Vagina (tissue), 2 donors: ENCODE results near the gene DPP10. TPM values are rescaled to one million over a fixed set of nuclear protein-coding genes. Genes with fewer than 3 reads are reported as not detected.

ENCODE experiments used
- DNase-seq, 2 donors: peaks; one replicate each; pipeline ENCODE4 v3.0.0-alpha.2; 2017; ENCODE audit errors: extremely low spot score in 2 of 2
- H3K27ac ChIP-seq: fragments of 200-600 bp; sonication (generic); one replicate; pipeline ENCODE4 v1.5.1; 2019
- H3K27me3 ChIP-seq: fragments of 200-600 bp; sonication (generic); one replicate; pipeline ENCODE4 v1.5.1; 2019
- H3K36me3 ChIP-seq, 2 donors: fragments of 200-600 bp; sonication (generic); one replicate each; pipeline ENCODE4 v1.5.1; 2017 to 2019
- H3K4me1 ChIP-seq: fragments of 200-600 bp; sonication (generic); one replicate; pipeline ENCODE4 v1.5.1; 2019
- H3K4me3 ChIP-seq, 2 donors: fragments of 200-600 bp; sonication (generic); 1 replicate in 1 of 2; 2 replicates in 1 of 2; pipeline ENCODE4 v1.5.1; 2016 to 2019
- H3K9me3 ChIP-seq: fragments of 200-600 bp; sonication (generic); one replicate; pipeline ENCODE4 v1.5.1; 2019
- POLR2A ChIP-seq, 2 donors: fragments of 450-650 bp; IDR thresholded peaks; one replicate each; pipeline ENCODE4 v1.6.1; 2017; ENCODE audit warnings: antibody characterized with exemption in 2 of 2, mild to moderate bottlenecking in 2 of 2, moderate library complexity in 2 of 2
- POLR2AphosphoS5 ChIP-seq, 2 donors: sonication (generic); formaldehyde crosslinking; IDR thresholded peaks; one replicate each; pipeline ENCODE4 v1.9.0; 2017; ENCODE audit warnings: antibody characterized with exemption in 2 of 2, mild to moderate bottlenecking in 2 of 2, low read depth in 1 of 2; ENCODE audit not compliant: insufficient read depth in 1 of 2
- intact Hi-C: fragments of 100-400 bp; cut with DNase I; formaldehyde crosslinking; loops from one replicate; pipeline ENCODE4 v1.15.1; 2023
- total RNA-seq: library from RNA; depleted of rRNA; stranded (reverse); fragments of >200 nt; gene quantifications from one replicate; pipeline ENCODE4 v1.2.3, GENCODE V29; 2016
- TF ChIP-seq, protein P1 (sequence below), 3 experiments: fragments of 450-650 bp in 2 of 3; fragments of 200-600 bp in 1 of 3; sonication (generic) in 1 of 3; IDR thresholded peaks; one replicate each; pipeline ENCODE4 v1.5.1; 2017 to 2019; ENCODE audit warnings: antibody characterized with exemption in 3 of 3, mild to moderate bottlenecking in 2 of 3, moderate library complexity in 2 of 3

The DPP10 gene
- total RNA-seq, 1 donor from 2014 or later: not detected

DNA sequence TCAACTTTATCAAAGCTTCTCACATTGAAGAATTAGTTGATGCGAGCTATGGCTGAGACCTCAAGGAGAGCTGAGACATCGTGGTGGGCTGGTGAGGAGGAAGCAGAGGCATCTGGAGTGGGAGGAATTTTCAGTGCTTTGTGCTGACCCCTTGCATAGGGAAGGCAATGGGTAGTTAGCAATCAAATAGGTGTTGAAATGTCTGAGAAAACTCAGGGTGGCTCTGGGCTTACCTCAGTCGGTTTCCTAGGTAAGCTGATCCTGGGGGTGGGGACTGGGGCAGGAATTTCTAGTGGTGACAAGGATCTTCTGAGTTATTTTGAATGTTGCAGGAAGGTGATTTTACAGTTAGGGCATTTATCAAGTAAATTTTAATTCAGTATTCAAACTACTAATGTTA, 20.7 kb upstream of the DPP10 start:
- intact Hi-C loops: loop anchor here (5.0 kb wide), 1 partner anchor 1506 kb away; no protein-coding TSS in a partner anchor
- no peaks in the 10 kb centered on the region for H3K4me1 ChIP-seq

DNA sequence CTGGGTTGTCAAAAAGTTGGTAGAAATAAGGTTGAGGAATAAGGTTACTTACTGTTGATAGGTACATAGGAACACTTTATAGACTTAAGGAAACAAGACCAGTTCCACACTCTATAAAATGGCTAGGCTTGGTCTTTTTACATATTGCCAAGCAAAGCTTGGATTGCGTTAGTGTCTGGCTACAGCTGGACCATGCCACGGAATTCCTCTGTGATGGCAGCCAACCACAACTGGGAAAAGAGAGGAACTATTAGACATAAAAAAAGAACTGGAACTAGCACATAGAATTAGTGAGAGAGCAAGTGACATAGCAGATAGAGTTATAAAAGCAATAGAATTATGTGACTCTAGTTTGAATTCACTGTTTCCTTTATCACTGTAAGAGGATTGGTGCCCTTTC, 17.7 kb upstream of the DPP10 start:
- TF ChIP-seq POLR2A (IDR thresholded peaks at IDR 0.05) (no peak), POLR2AphosphoS5 (IDR thresholded peaks at IDR 0.05; ENCODE audit: insufficient read depth in 1 of 2, low read depth in 1 of 2) (no peak)
- TF ChIP-seq, protein P1, sequence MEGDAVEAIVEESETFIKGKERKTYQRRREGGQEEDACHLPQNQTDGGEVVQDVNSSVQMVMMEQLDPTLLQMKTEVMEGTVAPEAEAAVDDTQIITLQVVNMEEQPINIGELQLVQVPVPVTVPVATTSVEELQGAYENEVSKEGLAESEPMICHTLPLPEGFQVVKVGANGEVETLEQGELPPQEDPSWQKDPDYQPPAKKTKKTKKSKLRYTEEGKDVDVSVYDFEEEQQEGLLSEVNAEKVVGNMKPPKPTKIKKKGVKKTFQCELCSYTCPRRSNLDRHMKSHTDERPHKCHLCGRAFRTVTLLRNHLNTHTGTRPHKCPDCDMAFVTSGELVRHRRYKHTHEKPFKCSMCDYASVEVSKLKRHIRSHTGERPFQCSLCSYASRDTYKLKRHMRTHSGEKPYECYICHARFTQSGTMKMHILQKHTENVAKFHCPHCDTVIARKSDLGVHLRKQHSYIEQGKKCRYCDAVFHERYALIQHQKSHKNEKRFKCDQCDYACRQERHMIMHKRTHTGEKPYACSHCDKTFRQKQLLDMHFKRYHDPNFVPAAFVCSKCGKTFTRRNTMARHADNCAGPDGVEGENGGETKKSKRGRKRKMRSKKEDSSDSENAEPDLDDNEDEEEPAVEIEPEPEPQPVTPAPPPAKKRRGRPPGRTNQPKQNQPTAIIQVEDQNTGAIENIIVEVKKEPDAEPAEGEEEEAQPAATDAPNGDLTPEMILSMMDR (IDR thresholded peaks at IDR 0.05): no peak
- intact Hi-C loops: loop anchor here (5.0 kb wide), 1 partner anchor 1503 kb away; no protein-coding TSS in a partner anchor
- no peaks in the 10 kb centered on the region for H3K27me3 ChIP-seq
- no peak overlapping the region for H3K4me3 ChIP-seq
- no peaks in the 10 kb centered on the region for H3K36me3 ChIP-seq
- no peaks in the 10 kb centered on the region for H3K4me1 ChIP-seq
- no peaks in the 10 kb centered on the region for H3K9me3 ChIP-seq
- H3K27ac ChIP-seq: no peak overlapping the region
- no peak for DNase-seq

More for the DNA sequence above, 20.7 kb upstream of the DPP10 start:
- TF ChIP-seq POLR2AphosphoS5 (IDR thresholded peaks at IDR 0.05; ENCODE audit: insufficient read depth in 1 of 2, low read depth in 1 of 2) (no peak), POLR2A (IDR thresholded peaks at IDR 0.05) (no peak)
- TF ChIP-seq, protein P1 (IDR thresholded peaks at IDR 0.05): no peak
- no peaks in the 10 kb centered on the region for H3K27me3 ChIP-seq
- no peak overlapping the region for H3K27ac ChIP-seq
- no peaks in the 10 kb centered on the region for H3K36me3 ChIP-seq
- H3K9me3 ChIP-seq: no peaks in the 10 kb centered on the region
- no peak overlapping the region for H3K4me3 ChIP-seq
- no peak for DNase-seq

DNA sequence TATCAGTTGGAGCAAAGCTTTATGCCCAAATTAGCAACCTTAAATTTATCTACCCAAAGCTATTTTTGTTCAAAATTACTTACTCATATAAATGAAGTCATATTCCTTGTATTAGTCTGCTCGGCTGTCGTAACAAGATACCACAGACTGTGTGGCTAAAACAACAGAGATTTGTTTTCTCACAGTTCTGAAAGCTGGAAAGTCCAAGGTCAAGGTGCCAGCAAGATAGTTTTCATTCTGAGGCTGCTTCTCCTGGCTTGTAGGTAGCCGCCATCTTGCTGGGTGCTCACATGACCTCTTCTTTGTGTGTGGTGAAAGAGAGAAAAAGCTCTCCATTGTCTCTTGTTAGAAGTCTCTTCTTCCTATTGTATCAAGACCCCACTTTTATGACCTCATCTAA, 15.7 kb upstream of the DPP10 start:
- intact Hi-C loops: no loop called here
- Histone ChIP-seq H3K4me3 (no peak overlapping the region), H3K9me3 (no peaks in the 10 kb centered on the region), H3K27me3 (no peaks in the 10 kb centered on the region), H3K27ac (no peak overlapping the region), H3K4me1 (no peaks in the 10 kb centered on the region), H3K36me3 (no peaks in the 10 kb centered on the region)
- TF ChIP-seq POLR2AphosphoS5 (IDR thresholded peaks at IDR 0.05; ENCODE audit: insufficient read depth in 1 of 2, low read depth in 1 of 2): no peak
- TF ChIP-seq, protein P1 (IDR thresholded peaks at IDR 0.05): no peak
- TF ChIP-seq POLR2A (IDR thresholded peaks at IDR 0.05): no peak
- DNase-seq: no peak

DNA sequence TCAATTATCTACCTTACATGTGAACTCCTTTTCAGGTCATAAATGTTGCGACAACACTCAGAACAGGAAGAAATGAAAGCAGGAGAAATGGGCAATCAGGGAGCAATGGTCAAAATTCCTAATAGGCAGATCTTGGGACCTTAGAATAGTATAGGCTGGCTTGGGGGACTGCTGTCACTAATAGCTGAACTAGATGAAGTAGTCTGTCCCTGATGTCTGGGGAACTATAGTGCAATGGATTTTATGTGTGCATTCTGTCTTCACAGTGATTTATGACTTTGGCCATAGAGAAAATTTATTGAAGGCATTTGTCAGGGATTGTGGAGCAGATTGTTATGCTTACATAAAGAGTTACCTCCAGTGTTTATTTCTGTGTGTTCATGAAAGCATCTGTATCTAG, 6.1 kb upstream of the DPP10 start:
- intact Hi-C loops: no loop called here
- DNase-seq: no peak
- TF ChIP-seq POLR2A (IDR thresholded peaks at IDR 0.05) (no peak), POLR2AphosphoS5 (IDR thresholded peaks at IDR 0.05; ENCODE audit: insufficient read depth in 1 of 2, low read depth in 1 of 2) (no peak)
- TF ChIP-seq, protein P1 (IDR thresholded peaks at IDR 0.05): no peak
- Histone ChIP-seq H3K27me3 (no peaks in the 10 kb centered on the region), H3K27ac (no peak overlapping the region), H3K4me1 (no peaks in the 10 kb centered on the region), H3K9me3 (no peaks in the 10 kb centered on the region), H3K36me3 (no peaks in the 10 kb centered on the region), H3K4me3 (no peak overlapping the region)

DNA sequence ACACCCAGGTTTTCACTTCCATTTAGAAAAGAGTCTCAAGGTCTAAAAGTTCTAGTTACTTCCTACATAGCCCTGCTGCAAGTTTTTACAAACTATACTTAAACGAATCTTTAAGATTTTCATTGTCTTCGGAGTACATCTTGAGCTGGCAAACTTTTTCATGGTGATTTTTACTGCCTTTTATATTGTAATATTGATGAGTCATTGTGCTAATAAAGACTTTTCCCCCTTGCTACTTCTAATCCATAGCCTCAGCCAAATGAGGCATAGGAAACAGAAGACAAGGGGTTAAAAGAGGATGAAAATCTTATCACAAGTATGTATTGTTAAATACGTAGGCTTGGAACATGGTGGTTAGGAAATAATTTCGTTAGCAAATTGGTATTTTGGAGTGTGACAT, 4.1 kb downstream of the DPP10 start:
- intact Hi-C loops: no loop called here
- no peaks in the 10 kb centered on the region for H3K36me3 ChIP-seq
- no peak for DNase-seq
- H3K27ac ChIP-seq: no peak overlapping the region
- H3K9me3 ChIP-seq: no peaks in the 10 kb centered on the region
- H3K4me3 ChIP-seq: no peak overlapping the region
- no peaks in the 10 kb centered on the region for H3K27me3 ChIP-seq
- TF ChIP-seq, protein P1 (IDR thresholded peaks at IDR 0.05): no peak
- TF ChIP-seq POLR2A (IDR thresholded peaks at IDR 0.05) (no peak), POLR2AphosphoS5 (IDR thresholded peaks at IDR 0.05; ENCODE audit: insufficient read depth in 1 of 2, low read depth in 1 of 2) (no peak)
- no peaks in the 10 kb centered on the region for H3K4me1 ChIP-seq
